DLD1 (cell line): ENCODE measurements around the gene CENPA.
"Not testable (repeated sequence)": the region's sequence is repeated elsewhere in the genome, so short reads cannot be mapped to it uniquely, and the experiment has no call there.

Source experiments
- in situ Hi-C: cut with HindIII; loops from 2 replicates; pipeline ENCODE4 v1.10.0; 2017; ENCODE audit warnings: low sequenced_read_pairs

The CENPA gene

GRCh38 chr2:26759845-26760244 is 26.0 kb upstream of the CENPA start:
- in situ Hi-C loops: no loop called here

GRCh38 chr2:26760991-26761390 is 24.9 kb upstream of the CENPA start:
- in situ Hi-C loops: not testable (repeated sequence)

GRCh38 chr2:26763019-26763418 is 22.8 kb upstream of the CENPA start:
- in situ Hi-C loops: no loop called here

- in situ Hi-C loops: no loop called here
Observed at GRCh38 chr2:26764078-26764887, 21.6 kb upstream of the CENPA start, which contains the start of gene SLC35F6. Gene SLC35F6 (plus strand): TSS chr2:26764284. CDS start chr2:26764350, 66 bp downstream.

- in situ Hi-C loops: no loop called here
Observed at GRCh38 chr2:26764906-26765305, 20.9 kb upstream of the CENPA start.

- in situ Hi-C loops: no loop called here
Observed at GRCh38 chr2:26765475-26766200, 20.2 kb upstream of the CENPA start.

GRCh38 chr2:26767129-26767528 is 18.7 kb upstream of the CENPA start:
- in situ Hi-C loops: no loop called here

- in situ Hi-C loops: no loop called here
Observed at GRCh38 chr2:26767894-26768487, 17.9 kb upstream of the CENPA start.

GRCh38 chr2:26768759-26769088 is 17.1 kb upstream of the CENPA start:
- in situ Hi-C loops: no loop called here

GRCh38 chr2:26769089-26769761 is 16.6 kb upstream of the CENPA start:
- in situ Hi-C loops: no loop called here

- in situ Hi-C loops: no loop called here
Observed at GRCh38 chr2:26770986-26771586, 14.8 kb upstream of the CENPA start.

GRCh38 chr2:26772064-26773001 is 13.5 kb upstream of the CENPA start:
- in situ Hi-C loops: no loop called here

GRCh38 chr2:26776195-26776800 is 9.6 kb upstream of the CENPA start:
- in situ Hi-C loops: no loop called here

GRCh38 chr2:26778098-26778497 is 7.8 kb upstream of the CENPA start:
- in situ Hi-C loops: no loop called here

- in situ Hi-C loops: no loop called here
Observed at GRCh38 chr2:26778507-26778906, 7.3 kb upstream of the CENPA start.

- in situ Hi-C loops: no loop called here
Observed at GRCh38 chr2:26780203-26780760, 5.6 kb upstream of the CENPA start.

- in situ Hi-C loops: no loop called here
Observed at GRCh38 chr2:26782876-26783704, 2.8 kb upstream of the CENPA start.

- in situ Hi-C loops: no loop called here
Observed at GRCh38 chr2:26784570-26785234, 1.2 kb upstream of the CENPA start.
